K562 (cell line): ENCODE results near the gene AQP6. TPM values are rescaled to one million over a fixed set of nuclear protein-coding genes. Genes with fewer than 3 reads are reported as not detected.

Source experiments
- ATAC-seq: fragments of 200-7000 bp; cut with Tn5 transposase; 3 replicates; pipeline ENCODE4 v1.9.1; 2020; ENCODE audit warnings: moderate library complexity
- BruUV-seq: library from RNA; stranded (reverse); fragments of 400-500 nt; replicated peaks from 2 replicates; lab custom pipeline; 2021; lab: Mats Ljungman, UMichigan
- CTCF ChIA-PET: fragments of 300-600 bp; formaldehyde crosslinking; extraction: SDS; loops from one replicate; lab custom pipeline; 2021; ENCODE audit warnings: low intra/inter-chr PET ratio; lab: Yijun Ruan, JAX
- POLR2A ChIA-PET: fragments of 300-600, 350-650 bp; sonication (Branson Sonifier 250); formaldehyde crosslinking; extraction: SDS; loops from one replicate; lab custom pipeline; 2021; ENCODE audit warnings: antibody characterized with exemption, inconsistent platforms; lab: Yijun Ruan, JAX
- DNase-seq, 4 experiments: peaks; one replicate each; pipeline versions ENCODE4 v3.0.0 to v3.0.0-alpha.2; 2011 to 2018; ENCODE audit warnings: low spot score in 3 of 4, mixed read lengths in 3 of 4; ENCODE audit errors: extremely low read depth in 1 of 4
- FAIRE-seq: peaks from 2 replicates; lab custom pipeline; 2011; peaks lifted over from hg19 to GRCh38; lab: Jason Lieb, UNC
- H2AFZ ChIP-seq: 2 replicates; pipeline ENCODE4 v1.6.0; 2011; ENCODE audit warnings: low read depth, low read length, control low read depth, inconsistent platforms
- H3K27ac ChIP-seq: fragments of 200-600 bp; 3 replicates; pipeline ENCODE4 v1.8.0; 2011; ENCODE audit warnings: low read depth, mild to moderate bottlenecking, control low read depth, inconsistent platforms, low read length, moderate library complexity, mixed read lengths; ENCODE audit errors: extremely low read depth
- H3K27me3 ChIP-seq, 2 experiments: fragments of 300-600 bp in 1 of 2; 2 replicates in 1 of 2; 3 replicates in 1 of 2; pipeline versions ENCODE4 v1.6.0 to v1.8.0; 2011; ENCODE audit warnings: inconsistent platforms in 2 of 2, low read length in 2 of 2, mild to moderate bottlenecking in 1 of 2, mixed read lengths in 1 of 2, moderate library complexity in 1 of 2; ENCODE audit not compliant: control insufficient read depth in 2 of 2, insufficient read depth in 2 of 2
- H3K36me3 ChIP-seq: fragments of 300-600 bp; 3 replicates; pipeline ENCODE4 v1.8.0; 2011; ENCODE audit warnings: mild to moderate bottlenecking, low read length, inconsistent platforms; ENCODE audit not compliant: control insufficient read depth, insufficient read depth
- H3K4me1 ChIP-seq, 2 experiments: fragments of 200-600 bp in 1 of 2; replicated peaks in 1 of 2; 2 replicates in 1 of 2; 3 replicates in 1 of 2; pipeline versions ENCODE4 v1.5.1 to v1.8.0; 2011; ENCODE audit warnings: inconsistent platforms in 2 of 2, low read length in 2 of 2, mild to moderate bottlenecking in 1 of 2, mixed read lengths in 1 of 2, moderate library complexity in 1 of 2; ENCODE audit not compliant: control insufficient read depth in 2 of 2, insufficient read depth in 2 of 2
- H3K4me2 ChIP-seq: 2 replicates; pipeline ENCODE4 v1.6.1; 2011; ENCODE audit warnings: low read length, control low read depth, inconsistent platforms, mixed read lengths; ENCODE audit not compliant: insufficient read depth
- H3K4me3 ChIP-seq: fragments of 200-600 bp; sonication (generic), shearing (Covaris generic); 2 replicates; pipeline ENCODE4 v1.5.1; 2016; ENCODE audit warnings: control low read depth, inconsistent platforms
- H3K79me2 ChIP-seq: fragments of 200-600 bp; 3 replicates; pipeline ENCODE4 v1.8.0; 2011; ENCODE audit warnings: low read length, inconsistent platforms; ENCODE audit not compliant: control insufficient read depth, insufficient read depth
- H3K9ac ChIP-seq, 2 experiments: 2 replicates each; pipeline versions ENCODE4 v1.6.0 to v1.6.1; 2011; ENCODE audit warnings: low read depth in 2 of 2, low read length in 2 of 2, control low read depth in 1 of 2, inconsistent platforms in 1 of 2, mild to moderate bottlenecking in 1 of 2, mixed read lengths in 1 of 2; ENCODE audit not compliant: insufficient read depth in 1 of 2
- H3K9me1 ChIP-seq: one replicate; pipeline ENCODE4 v1.6.0; 2011; ENCODE audit warnings: inconsistent platforms, mild to moderate bottlenecking, low read length, moderate library complexity; ENCODE audit not compliant: control insufficient read depth, insufficient read depth
- H3K9me3 ChIP-seq: replicated peaks from 2 replicates; pipeline ENCODE4 v1.5.1; 2011; ENCODE audit warnings: low read depth, low read length, inconsistent platforms; ENCODE audit not compliant: control insufficient read depth, insufficient read depth
- H4K20me1 ChIP-seq: replicated peaks from 2 replicates; pipeline ENCODE4 v1.6.1; 2011; ENCODE audit warnings: low read length, inconsistent platforms, mixed read lengths; ENCODE audit not compliant: control insufficient read depth, insufficient read depth
- CBX2 ChIP-seq: fragments of 200-600 bp; sonication (generic); IDR thresholded peaks from one replicate; pipeline ENCODE4 v1.6.1; 2012; ENCODE audit warnings: mild to moderate bottlenecking, low read length, inconsistent platforms; ENCODE audit not compliant: insufficient read depth, poor library complexity, severe bottlenecking
- ELF1 ChIP-seq: fragments of 200-800 bp; sonication (Bioruptor generic); IDR thresholded peaks from 2 replicates; pipeline ENCODE4 v1.6.1; 2016; ENCODE audit warnings: missing genetic modification characterization, missing compliant biosample characterization
- EZH2 ChIP-seq: IDR thresholded peaks from 2 replicates; pipeline ENCODE4 v1.6.1; 2012; ENCODE audit warnings: low read depth, mild to moderate bottlenecking, inconsistent platforms, low read length, borderline replicate concordance
- GTF2F1 ChIP-seq: IDR thresholded peaks from 2 replicates; pipeline ENCODE4 v1.6.1; 2011; ENCODE audit warnings: low read depth, low read length, improper control_type of control experiment
- KDM1A ChIP-seq, 2 experiments: fragments of 450-650 bp; IDR thresholded peaks; 2 replicates each; pipeline ENCODE4 v1.6.1; 2016; ENCODE audit warnings: mild to moderate bottlenecking in 2 of 2
- MYBL2 ChIP-seq, 2 experiments: fragments of 450-650 bp in 1 of 2; sonication (generic) in 1 of 2; formaldehyde crosslinking in 1 of 2; IDR thresholded peaks; 2 replicates each; pipeline versions ENCODE4 v1.6.1 to v1.8.1; 2017 to 2022; ENCODE audit warnings: borderline replicate concordance in 1 of 2, inconsistent platforms in 1 of 2, low read depth in 1 of 2, mild to moderate bottlenecking in 1 of 2, missing genetic modification reagents in 1 of 2, moderate library complexity in 1 of 2
- OTX1 ChIP-seq: fragments of 450-650 bp; formaldehyde crosslinking; IDR thresholded peaks from 2 replicates; pipeline ENCODE4 v1.4.0; 2022; ENCODE audit warnings: mild to moderate bottlenecking
- RBM22 ChIP-seq: fragments of 200-400 bp; formaldehyde crosslinking; IDR thresholded peaks from 2 replicates; pipeline ENCODE4 v1.6.1; 2018; ENCODE audit warnings: low read length, low read depth; ENCODE audit not compliant: poor library complexity, severe bottlenecking
- RFX7 ChIP-seq: fragments of 250-450 bp; sonication (Bioruptor Pico); IDR thresholded peaks from 2 replicates; pipeline ENCODE4 v1.5.1; 2021; ENCODE audit warnings: mild to moderate bottlenecking
- TAL1 ChIP-seq: fragments of 450-650 bp; IDR thresholded peaks from 2 replicates; pipeline ENCODE4 v1.6.1; 2016; ENCODE audit warnings: mild to moderate bottlenecking
- TRIM28 ChIP-seq: fragments of 450-650 bp; IDR thresholded peaks from 2 replicates; pipeline ENCODE4 v1.6.1; 2017
- WHSC1 ChIP-seq: IDR thresholded peaks from one replicate; pipeline ENCODE4 v1.6.1; 2012; ENCODE audit warnings: low read length, control low read depth, inconsistent platforms
- YBX1 ChIP-seq: fragments of 450-650 bp; IDR thresholded peaks from 2 replicates; pipeline ENCODE4 v1.7.1; 2016; ENCODE audit warnings: mild to moderate bottlenecking
- WGBS: fragments of 100-300 bp; shearing (Covaris generic); methylation state at CpG from one replicate; pipeline ENCODE4 v1.1.6; 2016; ENCODE audit warnings: low coverage, mixed read lengths; ENCODE audit not compliant: insufficient coverage; ENCODE audit errors: missing lambda C conversion rate; 5-methylcytosine and 5-hydroxymethylcytosine counted together
- in situ Hi-C: fragments of 300-500 bp; cut with MboI; formaldehyde crosslinking; loops from 4 replicates; pipeline ENCODE4 v1.15.0; 2018; ENCODE audit warnings: inconsistent platforms, mixed read lengths
- intact Hi-C: fragments of 100-400 bp; cut with micrococcal nuclease; formaldehyde crosslinking; loops from 2 replicates; pipeline ENCODE4 v1.14.2; 2022
- polyA plus RNA-seq, 8 experiments: library from polyadenylated mRNA; depleted of rRNA in 4 of 8; stranded (reverse) in 5 of 8; unstranded in 3 of 8; fragments of >200 nt; fragmentation: Nextera tagmentation in 2 of 8; fragmentation: Illumina TruSeq in 1 of 8; extraction: Ambion mirVana in 2 of 8; extraction: Trizol in 1 of 8; gene quantifications; 2 replicates each; pipeline versions ENCODE4 v1.2.1 to v1.2.3, GENCODE V29; 2011 to 2014; ENCODE audit warnings: inconsistent platforms in 1 of 8, missing spikeins in 1 of 8
- total RNA-seq, 7 experiments: library from RNA; depleted of rRNA in 6 of 7; stranded (reverse); fragments of >200 nt in 6 of 7; fragmentation: Illumina TruSeq in 2 of 7; extraction: Trizol in 2 of 7; gene quantifications; 2 replicates each; pipeline versions ENCODE4 v1.2.1 to v1.2.3, GENCODE V29; 2011 to 2021; ENCODE audit warnings: low replicate concordance in 1 of 7
- TF ChIP-seq, protein P1 (sequence below): sonication (generic); formaldehyde crosslinking; IDR thresholded peaks from 2 replicates; pipeline ENCODE4 v1.8.0; 2023; ENCODE audit warnings: mild to moderate bottlenecking, missing genetic modification reagents
- TF ChIP-seq, protein P2 (sequence below), 2 experiments: fragments of 450-650 bp; conservative IDR thresholded peaks; 2 replicates each; pipeline ENCODE4 v1.6.1; 2017; ENCODE audit warnings: mild to moderate bottlenecking in 2 of 2, moderate library complexity in 2 of 2
- TF ChIP-seq, protein P3 (sequence below): fragments of 200-800 bp; sonication (Bioruptor generic); IDR thresholded peaks from 2 replicates; pipeline ENCODE4 v1.6.1; 2017; ENCODE audit warnings: missing genetic modification characterization, missing compliant biosample characterization

The AQP6 gene
- total and polyA plus RNA-seq, 9 of the 15 experiments (the other 6 are each of a cell fraction or from before 2014, with no cell fraction given): 0.05 to 0.12 TPM; not detected in 7

DNA sequence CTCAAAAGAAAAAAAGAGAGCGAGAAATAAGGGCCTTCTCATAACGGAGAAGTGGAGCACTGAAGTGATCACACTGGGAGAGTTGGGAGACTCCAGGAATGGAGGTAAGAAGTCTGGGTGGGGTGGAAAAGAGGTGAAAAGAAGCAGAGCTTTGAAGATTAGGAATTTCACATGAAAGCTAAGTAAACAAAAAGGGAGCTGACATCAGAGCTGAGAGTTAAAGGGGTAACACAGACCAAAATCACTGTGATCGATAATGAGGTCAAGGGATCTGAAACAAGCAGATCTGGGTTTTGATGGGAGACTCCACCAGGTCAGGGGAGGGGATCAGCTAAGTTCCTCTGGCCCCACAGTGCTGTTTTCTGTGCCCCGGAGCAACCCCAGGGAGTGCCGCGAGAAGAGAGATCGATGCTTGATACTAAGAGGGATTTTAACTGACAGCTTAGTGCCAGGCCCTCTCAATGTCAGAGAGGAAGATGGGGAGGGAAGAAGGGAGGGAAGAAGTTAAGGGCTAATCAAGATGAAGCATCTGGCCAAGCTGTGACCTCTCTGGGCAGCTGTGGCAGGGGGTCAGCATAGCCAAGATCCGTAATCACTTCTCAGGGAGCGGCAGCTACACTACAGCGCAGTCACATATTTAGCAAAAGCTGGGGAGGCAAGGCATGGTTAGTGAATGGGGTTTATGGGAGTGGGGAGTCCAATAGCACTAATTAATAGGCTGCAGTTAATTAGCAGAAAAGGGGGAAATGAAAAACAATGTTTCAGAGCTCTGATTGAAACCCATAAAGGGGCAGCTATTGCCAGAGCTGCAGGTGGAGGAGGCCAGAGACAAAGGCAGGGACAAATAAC is 8.0 kb downstream of the AQP6 start:
- Histone ChIP-seq H3K36me3 (peaks cover 10% of the 10 kb centered on the region; the same call in 2 of the 3 replicates), H3K27me3 (no peaks in the 10 kb centered on the region), H3K9me1 (no peaks in the 10 kb centered on the region), H3K9ac (peak overlapping the region in 1 of 2 experiments; percentile 11; a peak in 1 of 4 replicates), H3K79me2 (no peaks in the 10 kb centered on the region), H3K4me3 (no peak overlapping the region), H3K27ac (no peak overlapping the region), H4K20me1 (peaks cover 5% of the 10 kb centered on the region), H3K4me1 (peaks cover 26% of the 10 kb centered on the region in 2 experiments), H2AFZ (no peak overlapping the region), H3K4me2 (no peak overlapping the region), H3K9me3 (no peaks in the 10 kb centered on the region)
- FAIRE-seq (peak; percentile 11), DNase-seq (peak in 3 of 4 experiments; percentile 33 to 42 (median 40)), ATAC-seq (no peak; the same call in none of the 3 replicates)
- no TSS peak for BruUV-seq
- in situ Hi-C loops: no loop called here
- ChIA-PET POLR2A (interaction anchor here (0.6 to 2.1 kb wide), 6 partner anchors 14 to 187 kb away, joined by 3 to 14 read pairs (median 4); partner anchors contain the start of genes CERS5 and RACGAP1), CTCF (no interaction called here)
- 15% methylated on average over 8 of the region's 10 CpGs for WGBS
- intact Hi-C loops: loop anchor here (5.0 kb wide), 1 partner anchor 47 kb away; the partner anchor contains the start of gene RACGAP1
- no peak for TF ChIP-seq RFX7
- peak in 1 of 2 experiments; percentile 47; a peak in 1 of 4 replicates for TF ChIP-seq KDM1A (IDR thresholded peaks at IDR 0.05)
- TF ChIP-seq YBX1: no peak
- no peak for TF ChIP-seq EZH2
- TF ChIP-seq, protein P1, sequence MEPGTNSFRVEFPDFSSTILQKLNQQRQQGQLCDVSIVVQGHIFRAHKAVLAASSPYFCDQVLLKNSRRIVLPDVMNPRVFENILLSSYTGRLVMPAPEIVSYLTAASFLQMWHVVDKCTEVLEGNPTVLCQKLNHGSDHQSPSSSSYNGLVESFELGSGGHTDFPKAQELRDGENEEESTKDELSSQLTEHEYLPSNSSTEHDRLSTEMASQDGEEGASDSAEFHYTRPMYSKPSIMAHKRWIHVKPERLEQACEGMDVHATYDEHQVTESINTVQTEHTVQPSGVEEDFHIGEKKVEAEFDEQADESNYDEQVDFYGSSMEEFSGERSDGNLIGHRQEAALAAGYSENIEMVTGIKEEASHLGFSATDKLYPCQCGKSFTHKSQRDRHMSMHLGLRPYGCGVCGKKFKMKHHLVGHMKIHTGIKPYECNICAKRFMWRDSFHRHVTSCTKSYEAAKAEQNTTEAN (CRISPR knock-in tag): no peak
- TF ChIP-seq, protein P2, sequence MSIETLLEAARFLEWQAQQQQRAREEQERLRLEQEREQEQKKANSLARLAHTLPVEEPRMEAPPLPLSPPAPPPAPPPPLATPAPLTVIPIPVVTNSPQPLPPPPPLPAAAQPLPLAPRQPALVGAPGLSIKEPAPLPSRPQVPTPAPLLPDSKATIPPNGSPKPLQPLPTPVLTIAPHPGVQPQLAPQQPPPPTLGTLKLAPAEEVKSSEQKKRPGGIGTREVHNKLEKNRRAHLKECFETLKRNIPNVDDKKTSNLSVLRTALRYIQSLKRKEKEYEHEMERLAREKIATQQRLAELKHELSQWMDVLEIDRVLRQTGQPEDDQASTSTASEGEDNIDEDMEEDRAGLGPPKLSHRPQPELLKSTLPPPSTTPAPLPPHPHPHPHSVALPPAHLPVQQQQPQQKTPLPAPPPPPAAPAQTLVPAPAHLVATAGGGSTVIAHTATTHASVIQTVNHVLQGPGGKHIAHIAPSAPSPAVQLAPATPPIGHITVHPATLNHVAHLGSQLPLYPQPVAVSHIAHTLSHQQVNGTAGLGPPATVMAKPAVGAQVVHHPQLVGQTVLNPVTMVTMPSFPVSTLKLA (conservative IDR thresholded peaks at IDR 0.05): no peak
- no peak for TF ChIP-seq WHSC1
- TF ChIP-seq TAL1: peak; percentile 28
- no peak for TF ChIP-seq GTF2F1
- no peak for TF ChIP-seq ELF1 (tag)
- TF ChIP-seq CBX2: no peak
- no peak for TF ChIP-seq MYBL2 (IDR thresholded peaks at IDR 0.05; ENCODE audit: low read depth)
- TF ChIP-seq MYBL2 (CRISPR knock-in tag; IDR thresholded peaks at IDR 0.05; ENCODE audit: borderline replicate concordance): no peak
- no peak for TF ChIP-seq OTX1 (CRISPR knock-in tag)
- TF ChIP-seq, protein P3, sequence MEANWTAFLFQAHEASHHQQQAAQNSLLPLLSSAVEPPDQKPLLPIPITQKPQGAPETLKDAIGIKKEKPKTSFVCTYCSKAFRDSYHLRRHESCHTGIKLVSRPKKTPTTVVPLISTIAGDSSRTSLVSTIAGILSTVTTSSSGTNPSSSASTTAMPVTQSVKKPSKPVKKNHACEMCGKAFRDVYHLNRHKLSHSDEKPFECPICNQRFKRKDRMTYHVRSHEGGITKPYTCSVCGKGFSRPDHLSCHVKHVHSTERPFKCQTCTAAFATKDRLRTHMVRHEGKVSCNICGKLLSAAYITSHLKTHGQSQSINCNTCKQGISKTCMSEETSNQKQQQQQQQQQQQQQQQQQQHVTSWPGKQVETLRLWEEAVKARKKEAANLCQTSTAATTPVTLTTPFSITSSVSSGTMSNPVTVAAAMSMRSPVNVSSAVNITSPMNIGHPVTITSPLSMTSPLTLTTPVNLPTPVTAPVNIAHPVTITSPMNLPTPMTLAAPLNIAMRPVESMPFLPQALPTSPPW: peak; percentile 49; the same call in 1 of the 2 replicates
- TF ChIP-seq RBM22: no peak
- TF ChIP-seq TRIM28: no peak
